Pancreas (tissue), 10 donors: ENCODE data around the gene PIK3C3. TPM values are rescaled to one million over a fixed set of nuclear protein-coding genes. Genes with fewer than 3 reads are reported as not detected.

ENCODE experiments used
- ATAC-seq, 4 donors: fragments of 200-7000 bp; cut with Tn5 transposase; one replicate each; pipeline versions ENCODE4 v1.8.0 to v1.9.1; 2020; ENCODE audit warnings: mild to moderate bottlenecking in 4 of 4, moderate library complexity in 4 of 4
- DNase-seq, 6 donors: peaks; one replicate each; pipeline ENCODE4 v3.0.0-alpha.2; 2020
- FAIRE-seq: peaks from 2 replicates; lab custom pipeline; 2012; peaks lifted over from hg19 to GRCh38; lab: Jason Lieb, UNC
- H3K27ac ChIP-seq, 4 donors: fragments of 200-600 bp; sonication (generic); 1 replicate in 3 of 4; 2 replicates in 1 of 4; pipeline versions ENCODE4 v1.5.0 to v1.8.0; 2020
- H3K27me3 ChIP-seq, 4 donors: fragments of 200-600 bp; one replicate each; pipeline ENCODE4 v1.8.0; 2021
- H3K36me3 ChIP-seq, 3 donors: fragments of 200-600 bp; sonication (generic) in 1 of 3; one replicate each; pipeline versions ENCODE4 v1.5.0 to v1.8.0; 2020 to 2021
- H3K4me1 ChIP-seq, 3 donors: fragments of 200-600 bp; one replicate each; pipeline ENCODE4 v1.8.0; 2021
- H3K4me3 ChIP-seq, 4 donors: fragments of 200-600 bp; sonication (generic) in 2 of 4; one replicate each; pipeline versions ENCODE4 v1.5.0 to v1.8.0; 2020 to 2021
- H3K9me3 ChIP-seq, 4 donors: fragments of 200-600 bp; one replicate each; pipeline ENCODE4 v1.8.0; 2021
- WGBS, 2 donors: extraction: QIAGEN DNeasy Blood & Tissue Kit; methylation state at CpG; one replicate each; pipeline ENCODE4 v1.1.7; 2013; 5-methylcytosine and 5-hydroxymethylcytosine counted together
- intact Hi-C, 3 donors: fragments of 100-400 bp; cut with DNase I; formaldehyde crosslinking; loops; one replicate each; pipeline versions ENCODE4 v1.11.1 to v1.14.2; 2022
- polyA plus RNA-seq, 2 donors: library from polyadenylated mRNA; stranded (reverse); fragments of 200-250 nt; gene quantifications; one replicate each; pipeline ENCODE4 v1.2.3, GENCODE V29; 2013
- total RNA-seq, 6 donors: library from RNA; stranded (reverse); fragmentation: NEBNext Ultra II Directional in 4 of 6; extraction: Animal tissue kit (Norgen Biotek cat#: 25700) in 4 of 6; gene quantifications; one replicate each; pipeline versions ENCODE4 v1.2.1 to v1.2.4, GENCODE V29; 2021 to 2023
- TF ChIP-seq, protein P1 (sequence below), 4 donors: fragments of 200-600 bp; sonication (generic) in 3 of 4; IDR thresholded peaks; one replicate each; pipeline versions ENCODE4 v1.5.0 to v1.8.0; 2021; ENCODE audit warnings: antibody characterized with exemption in 4 of 4
- donor health status: healthy with polysubstance abuse.
- donor health status: DM: no; HTN: no; CAD: no; lungs with moderate emphysema.
- donor health status: DM: no; HTN: no; CAD: no.
- donor health status: control.
- donor health status: control.
- donor health status: Bipolar disorder and iron deficiency.
- donor health status: DM: yes; HTN: yes; CAD: no.
- donor health status: DM: no; HTN: no; CAD: no.
- donor health status: DM: no; HTN: no; CAD: no.
- donor health status: DM: yes; HTN: yes; CAD: no.

Gene PIK3C3
- total RNA-seq (10 to 100 TPM; 15.4 to 32.3 (median 19.5) TPM), polyA plus RNA-seq (10 to 100 TPM; 16.0 to 23.9 TPM)

DNA sequence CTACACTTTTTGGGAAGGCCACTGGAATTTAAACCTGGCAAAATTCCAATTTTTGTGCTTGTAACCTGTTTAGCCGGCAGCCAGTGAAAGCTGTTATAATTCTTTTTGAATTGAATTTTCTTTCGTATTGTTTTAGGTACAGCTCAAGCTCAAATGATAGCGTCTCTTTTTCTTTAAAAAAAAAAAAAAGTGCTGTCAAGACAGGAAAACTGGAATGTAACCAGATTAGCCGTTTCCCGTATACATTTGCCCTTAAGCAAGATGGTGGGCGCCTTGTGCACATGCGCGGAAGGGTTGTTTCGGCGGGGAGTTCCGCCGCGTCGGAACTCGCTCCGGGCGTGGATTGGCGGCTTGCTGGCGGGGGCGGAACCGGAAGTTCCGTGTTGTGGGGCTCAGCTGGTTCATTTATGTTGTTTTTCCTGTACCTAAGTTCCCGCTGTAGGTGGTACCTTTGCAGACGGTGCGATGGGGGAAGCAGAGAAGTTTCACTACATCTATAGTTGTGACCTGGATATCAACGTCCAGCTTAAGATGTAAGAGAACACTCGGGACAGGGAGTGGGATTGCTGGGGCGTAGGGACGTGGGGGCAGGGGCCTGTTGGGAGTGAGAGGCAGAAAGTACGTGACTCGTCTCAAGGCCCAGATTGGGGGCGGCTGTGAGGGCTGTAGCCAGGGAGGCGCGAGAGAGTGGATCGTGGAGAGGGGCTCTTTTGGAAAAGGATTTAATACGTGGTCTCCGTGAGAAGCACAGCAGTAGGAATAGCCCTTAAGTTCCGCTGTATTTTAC is at the start of gene PIK3C3:
Gene PIK3C3, plus strand, starts transcription at position 408 of the 787 bp plus-strand sequence. Its CDS starts 58 bp downstream, at position 466.
- Histone ChIP-seq H3K36me3 (no peaks in the 10 kb centered on the region), H3K27me3 (peaks cover 0 to 5% (median 0%) of the 10 kb centered on the region in 4 donors), H3K27ac (peak within 1 kb of the TSS; percentile 14 to 62 (median 40)), H3K4me3 (peak within 1 kb of the TSS; percentile 62 to 84 (median 66)), H3K4me1 (peaks cover 11 to 23% (median 20%) of the 10 kb centered on the region in 3 donors), H3K9me3 (no peaks in the 10 kb centered on the region)
- peak; percentile 100 for ATAC-seq
- FAIRE-seq: peak; percentile 99
- DNase-seq: peak; percentile 95 to 99 (median 98)
- WGBS, 2 donors: 0 to 1% methylated on average over 38 of the region's 38 CpGs
- intact Hi-C loops: no loop called here
- TF ChIP-seq, protein P1, sequence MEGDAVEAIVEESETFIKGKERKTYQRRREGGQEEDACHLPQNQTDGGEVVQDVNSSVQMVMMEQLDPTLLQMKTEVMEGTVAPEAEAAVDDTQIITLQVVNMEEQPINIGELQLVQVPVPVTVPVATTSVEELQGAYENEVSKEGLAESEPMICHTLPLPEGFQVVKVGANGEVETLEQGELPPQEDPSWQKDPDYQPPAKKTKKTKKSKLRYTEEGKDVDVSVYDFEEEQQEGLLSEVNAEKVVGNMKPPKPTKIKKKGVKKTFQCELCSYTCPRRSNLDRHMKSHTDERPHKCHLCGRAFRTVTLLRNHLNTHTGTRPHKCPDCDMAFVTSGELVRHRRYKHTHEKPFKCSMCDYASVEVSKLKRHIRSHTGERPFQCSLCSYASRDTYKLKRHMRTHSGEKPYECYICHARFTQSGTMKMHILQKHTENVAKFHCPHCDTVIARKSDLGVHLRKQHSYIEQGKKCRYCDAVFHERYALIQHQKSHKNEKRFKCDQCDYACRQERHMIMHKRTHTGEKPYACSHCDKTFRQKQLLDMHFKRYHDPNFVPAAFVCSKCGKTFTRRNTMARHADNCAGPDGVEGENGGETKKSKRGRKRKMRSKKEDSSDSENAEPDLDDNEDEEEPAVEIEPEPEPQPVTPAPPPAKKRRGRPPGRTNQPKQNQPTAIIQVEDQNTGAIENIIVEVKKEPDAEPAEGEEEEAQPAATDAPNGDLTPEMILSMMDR (IDR thresholded peaks at IDR 0.05): no peak

DNA sequence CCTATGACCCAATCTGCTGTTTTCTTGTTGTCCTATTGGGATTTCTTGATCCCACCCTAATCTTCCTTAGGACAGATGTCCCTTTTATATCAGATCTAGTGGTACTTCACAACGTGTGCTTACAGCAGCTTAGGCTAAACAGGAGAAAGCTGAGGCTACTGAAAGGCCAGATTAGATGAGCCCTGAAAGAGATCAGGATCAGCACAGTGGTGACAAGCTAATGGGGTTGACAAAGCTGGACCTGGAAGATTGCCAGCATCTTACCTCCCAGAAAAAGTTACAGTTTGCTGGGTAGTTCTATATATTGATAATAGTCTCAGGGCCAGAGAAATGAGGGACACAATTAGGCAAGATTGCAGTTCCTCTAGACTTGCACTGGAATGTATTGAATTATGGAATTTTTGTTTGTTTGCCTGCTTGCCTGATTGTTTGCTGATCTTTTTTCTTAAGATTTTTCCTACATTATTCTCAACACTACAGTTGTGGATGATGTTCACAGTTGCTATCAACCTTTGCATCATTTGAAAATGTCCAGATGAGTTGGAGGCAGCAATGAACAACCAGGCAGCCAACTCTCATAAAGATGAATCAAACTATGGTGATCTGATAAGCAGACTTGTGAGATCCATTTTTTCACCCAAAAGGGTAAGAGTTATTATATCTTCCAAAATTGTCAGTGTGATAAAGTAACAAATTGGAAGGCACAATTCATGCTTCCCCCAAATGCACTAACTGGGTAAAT is 49.1 kb upstream of the PIK3C3 start:
- peaks cover 0 to 6% (median 3%) of the 10 kb centered on the region in 3 donors for H3K4me1 ChIP-seq
- intact Hi-C loops: no loop called here
- ATAC-seq (no peak), FAIRE-seq (no peak), DNase-seq (no peak)
- 55 to 65% methylated on average over 1 of the region's 1 CpG for WGBS, 2 donors
- H3K4me3 ChIP-seq: no peak overlapping the region
- H3K27ac ChIP-seq: no peak overlapping the region
- no peaks in the 10 kb centered on the region for H3K27me3 ChIP-seq
- H3K9me3 ChIP-seq: no peaks in the 10 kb centered on the region
- no peaks in the 10 kb centered on the region for H3K36me3 ChIP-seq
- TF ChIP-seq, protein P1 (IDR thresholded peaks at IDR 0.05): no peak

DNA sequence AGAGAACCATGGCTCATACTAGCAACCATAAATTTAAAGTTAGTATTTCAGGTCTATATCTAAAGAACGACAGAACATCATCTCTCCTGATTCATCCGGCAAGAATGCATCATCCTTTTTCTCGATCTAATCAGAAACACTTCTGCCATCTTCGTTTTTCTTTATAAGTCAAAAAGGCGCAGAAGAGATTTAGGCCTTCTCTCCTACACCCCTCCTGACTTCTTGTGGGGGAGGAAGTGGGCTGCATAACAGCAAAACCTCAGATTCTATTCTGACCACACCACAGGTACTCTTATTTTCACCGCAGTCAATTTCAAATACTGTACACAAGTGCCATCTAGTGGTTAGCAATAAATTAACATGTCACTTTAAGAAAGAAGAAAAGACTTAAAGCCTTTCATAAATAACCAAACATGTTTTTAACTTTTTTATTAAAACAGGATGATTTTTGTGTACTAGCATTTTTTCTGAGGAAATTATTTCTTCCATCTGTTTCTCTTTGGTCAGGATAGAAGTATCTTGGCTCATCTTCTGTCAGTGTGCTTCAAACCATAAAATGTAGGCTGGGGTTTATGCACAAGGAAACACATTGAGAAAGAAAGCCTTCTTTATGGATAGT is 48.4 kb upstream of the PIK3C3 start:
- H3K9me3 ChIP-seq: no peaks in the 10 kb centered on the region
- intact Hi-C loops: no loop called here
- TF ChIP-seq, protein P1 (IDR thresholded peaks at IDR 0.05): peak; percentile 23 to 55 (median 37)
- H3K36me3 ChIP-seq: no peaks in the 10 kb centered on the region
- peaks cover 0 to 6% (median 3%) of the 10 kb centered on the region in 3 donors for H3K4me1 ChIP-seq
- FAIRE-seq (peak; percentile 53), ATAC-seq (peak in 3 of 4 donors; percentile 65 to 70 (median 69)), DNase-seq (no peak)
- no peaks in the 10 kb centered on the region for H3K27me3 ChIP-seq
- 27 to 29% methylated on average over 6 of the region's 6 CpGs for WGBS, 2 donors
- no peak overlapping the region for H3K4me3 ChIP-seq
- no peak overlapping the region for H3K27ac ChIP-seq

DNA sequence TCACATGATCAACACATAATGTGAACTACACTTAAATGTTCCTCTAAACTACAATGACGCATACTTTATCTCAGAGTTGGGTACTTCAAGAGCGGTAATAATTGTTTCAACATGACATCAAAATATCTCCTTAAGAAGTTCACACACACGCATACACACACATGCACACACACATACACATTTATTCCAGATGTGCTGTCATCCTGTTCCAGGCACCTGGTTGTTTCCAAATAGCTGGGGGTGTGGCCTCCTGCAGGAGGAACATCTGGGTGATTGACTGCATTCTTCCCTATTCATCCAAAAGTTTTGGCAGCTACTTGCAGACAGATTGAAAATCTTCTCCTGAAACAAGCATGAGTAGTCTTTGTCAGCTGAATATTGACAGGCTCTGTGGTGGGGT is 37.9 kb upstream of the PIK3C3 start:
- no peaks in the 10 kb centered on the region for H3K4me1 ChIP-seq
- H3K27me3 ChIP-seq: no peaks in the 10 kb centered on the region
- no peak overlapping the region for H3K27ac ChIP-seq
- 84 to 91% methylated on average over 3 of the region's 3 CpGs for WGBS, 2 donors
- ATAC-seq (no peak), DNase-seq (no peak), FAIRE-seq (no peak)
- intact Hi-C loops: no loop called here
- no peaks in the 10 kb centered on the region for H3K36me3 ChIP-seq
- H3K9me3 ChIP-seq: no peaks in the 10 kb centered on the region
- no peak overlapping the region for H3K4me3 ChIP-seq
- TF ChIP-seq, protein P1 (IDR thresholded peaks at IDR 0.05): no peak
